Measurements from ENCODE around the gene SLC29A4.

SLC29A4 gene

GRCh38 chr7:5300366-5300765 is 17.6 kb downstream of the SLC29A4 start:
- no peak for ATAC-seq
- no peak for TF ChIP-seq ESRRG (CRISPR knock-in tag; IDR thresholded peaks at IDR 0.05)
- no peak for TF ChIP-seq ARNTL (CRISPR knock-in tag; IDR thresholded peaks at IDR 0.05; ENCODE audit: borderline replicate concordance, low read depth)
- no peak for TF ChIP-seq ZNF70 (CRISPR knock-in tag; IDR thresholded peaks at IDR 0.05)
- TF ChIP-seq ISL1 (CRISPR knock-in tag; IDR thresholded peaks at IDR 0.05): no peak
- no peak for TF ChIP-seq POU6F1 (CRISPR knock-in tag; IDR thresholded peaks at IDR 0.05; ENCODE audit: borderline replicate concordance, low read depth)
- TF ChIP-seq CSDC2 (CRISPR knock-in tag; IDR thresholded peaks at IDR 0.05): no peak
- TF ChIP-seq ZNF565 (CRISPR knock-in tag; conservative IDR thresholded peaks at IDR 0.05; ENCODE audit: low read depth): no peak
- no peak for TF ChIP-seq OSR1 (CRISPR knock-in tag; IDR thresholded peaks at IDR 0.05)
- no peak for TF ChIP-seq TSHZ2 (CRISPR knock-in tag; IDR thresholded peaks at IDR 0.05)
- TF ChIP-seq PATZ1 (CRISPR knock-in tag; IDR thresholded peaks at IDR 0.05; ENCODE audit: borderline replicate concordance): no peak
- no peak for TF ChIP-seq CREB5 (CRISPR knock-in tag; IDR thresholded peaks at IDR 0.05; ENCODE audit: low read depth)
- TF ChIP-seq TCF4 (CRISPR knock-in tag; IDR thresholded peaks at IDR 0.05; ENCODE audit: borderline replicate concordance): no peak
- no peak for TF ChIP-seq ZFP30 (CRISPR knock-in tag; IDR thresholded peaks at IDR 0.05)
- TF ChIP-seq TOX (CRISPR knock-in tag; IDR thresholded peaks at IDR 0.05; ENCODE audit: borderline replicate concordance): no peak

- TF ChIP-seq POU6F1 (CRISPR knock-in tag; IDR thresholded peaks at IDR 0.05; ENCODE audit: borderline replicate concordance, low read depth) (no peak), TSHZ2 (CRISPR knock-in tag; IDR thresholded peaks at IDR 0.05) (no peak), PATZ1 (CRISPR knock-in tag; IDR thresholded peaks at IDR 0.05; ENCODE audit: borderline replicate concordance) (no peak), RARB (CRISPR knock-in tag; IDR thresholded peaks at IDR 0.05) (no peak), TCF4 (CRISPR knock-in tag; IDR thresholded peaks at IDR 0.05; ENCODE audit: borderline replicate concordance) (no peak)
- ATAC-seq: peak; percentile 35
These were observed 19.8 kb downstream of the SLC29A4 start for GRCh38 chr7:5302577-5302976.

Measured in SK-N-SH treated with all-trans-retinoic acid at 6 μM for 48 hours (cell line).